ENCODE measurements around the gene EHD2. TPM values are rescaled to one million over a fixed set of nuclear protein-coding genes. Genes with fewer than 3 reads are reported as not detected.

EHD2 gene
- total and polyA plus RNA-seq, 2 of the 13 experiments (the other 11 are each of a cell fraction or from before 2014, with no cell fraction given) = 0.09 to 0.28 TPM

- TF ChIP-seq ATF4 (CRISPR knock-in tag; IDR thresholded peaks at IDR 0.05) (no peak), HBP1 (CRISPR knock-in tag; IDR thresholded peaks at IDR 0.05; ENCODE audit: low read depth) (peak; percentile 63; the same call in 1 of the 2 replicates), ZNF253 (CRISPR knock-in tag; IDR thresholded peaks at IDR 0.05; ENCODE audit: borderline replicate concordance) (no peak), PHF21A (CRISPR knock-in tag; IDR thresholded peaks at IDR 0.05) (peak; percentile 59), ZNF138 (CRISPR knock-in tag; IDR thresholded peaks at IDR 0.05; ENCODE audit: low read depth) (no peak), AGO1 (IDR thresholded peaks at IDR 0.05; ENCODE audit: low read depth, low read length, poor library complexity, severe bottlenecking) (no peak), ZBTB49 (CRISPR knock-in tag; IDR thresholded peaks at IDR 0.05; ENCODE audit: borderline replicate concordance) (no peak), TERF1 (CRISPR knock-in tag; IDR thresholded peaks at IDR 0.05) (no peak), HOXA3 (CRISPR knock-in tag; IDR thresholded peaks at IDR 0.05) (peak; percentile 99), ZNF17 (CRISPR knock-in tag; IDR thresholded peaks at IDR 0.05) (no peak; the same call in 1 of the 2 replicates), ARID4A (CRISPR knock-in tag; IDR thresholded peaks at IDR 0.05; ENCODE audit: borderline replicate concordance) (peak; percentile 89), FOXA1 (IDR thresholded peaks at IDR 0.05) (no peak), FOXA1 (CRISPR knock-in tag; IDR thresholded peaks at IDR 0.05) (peak; percentile 31; the same call in 1 of the 2 replicates), ZSCAN30 (CRISPR knock-in tag; IDR thresholded peaks at IDR 0.05) (0 out of 2 replicates have a peak, but pooled peaks have one; percentile 38), MAZ (IDR thresholded peaks at IDR 0.05; ENCODE audit: borderline replicate concordance, low read depth, low read length) (no peak), MAZ (CRISPR knock-in tag; IDR thresholded peaks at IDR 0.05; ENCODE audit: low read depth) (peak; percentile 84; the same call in 1 of the 2 replicates), KAT7 (CRISPR knock-in tag; IDR thresholded peaks at IDR 0.05; ENCODE audit: borderline replicate concordance) (peak; percentile 57; the same call in 1 of the 2 replicates), ZNF747 (CRISPR knock-in tag; IDR thresholded peaks at IDR 0.05; ENCODE audit: borderline replicate concordance) (0 out of 2 replicates have a peak, but pooled peaks have one; percentile 40)
Observed at GRCh38 chr19:47745010-47745901, 32.0 kb downstream of the EHD2 start, which contains the start of gene NOP53 (continued).

All from HepG2 (cell line).